A549 (cell line): ENCODE measurements around the gene KIF26A. TPM values are rescaled to one million over a fixed set of nuclear protein-coding genes. Genes with fewer than 3 reads are reported as not detected.

Experiments
- ATAC-seq, 2 experiments: fragments of 200-7000 bp in 1 of 2; fragments of >200 bp in 1 of 2; cut with Nextera tagmentation in 1 of 2; cut with Tn5 transposase in 1 of 2; 3 replicates each; pipeline versions ENCODE4 v1.8.0 to v1.9.1; 2018 to 2020; ENCODE audit warnings: mild to moderate bottlenecking in 1 of 2, moderate library complexity in 1 of 2
- CTCF ChIA-PET: fragments of 300-600 bp; sonication (Branson Sonifier 250); formaldehyde crosslinking; extraction: SDS; loops from one replicate; lab custom pipeline; 2021; ENCODE audit warnings: antibody characterized with exemption, inconsistent platforms; lab: Yijun Ruan, JAX
- POLR2A ChIA-PET: fragments of 350-600 bp; formaldehyde crosslinking; extraction: SDS; loops from one replicate; lab custom pipeline; 2021; ENCODE audit warnings: antibody characterized with exemption, inconsistent platforms; lab: Yijun Ruan, JAX
- DNase-seq, 2 experiments: peaks; one replicate each; pipeline versions ENCODE4 v3.0.0 to v3.0.0-alpha.2; 2011 to 2016; ENCODE audit warnings: low read depth in 1 of 2, low spot score in 1 of 2
- FAIRE-seq: peaks from 2 replicates; lab custom pipeline; 2011; peaks lifted over from hg19 to GRCh38; lab: Jason Lieb, UNC
- H3K27ac ChIP-seq, 2 experiments: fragments of >200 bp; sonication (Bioruptor Twin); formaldehyde crosslinking; 3 replicates each; pipeline ENCODE4 v1.5.1; 2016 to 2017
- H3K4me1 ChIP-seq: fragments of >200 bp; sonication (Bioruptor Twin); formaldehyde crosslinking; 3 replicates; pipeline ENCODE4 v1.6.1; 2016
- H3K4me2 ChIP-seq: fragments of >200 bp; sonication (Bioruptor Twin); formaldehyde crosslinking; 3 replicates; pipeline ENCODE4 v1.6.1; 2016
- H3K4me3 ChIP-seq: fragments of >200 bp; sonication (Bioruptor Twin); formaldehyde crosslinking; 3 replicates; pipeline ENCODE4 v1.5.1; 2016
- H3K9me3 ChIP-seq: fragments of >200 bp; sonication (Bioruptor Twin); formaldehyde crosslinking; 3 replicates; pipeline ENCODE4 v1.6.1; 2016
- CTCF ChIP-seq: fragments of >200 bp; sonication (Bioruptor Twin); formaldehyde crosslinking; IDR thresholded peaks from 3 replicates; pipeline ENCODE4 v1.5.1; 2016
- FOSB ChIP-seq: fragments of 250-450 bp; sonication (Bioruptor Pico); IDR thresholded peaks from 2 replicates; pipeline ENCODE4 v1.5.0; 2020; ENCODE audit warnings: mild to moderate bottlenecking, moderate library complexity
- FOXS1 ChIP-seq: fragments of 250-450 bp; sonication (Bioruptor Pico); IDR thresholded peaks from 2 replicates; pipeline ENCODE4 v1.5.0; 2020; ENCODE audit warnings: mild to moderate bottlenecking, moderate library complexity
- HEYL ChIP-seq: fragments of 250-450 bp; sonication (Bioruptor Pico); IDR thresholded peaks from 2 replicates; pipeline ENCODE4 v1.8.0; 2021; ENCODE audit warnings: mild to moderate bottlenecking, moderate library complexity
- HMGXB4 ChIP-seq: fragments of 250-450 bp; sonication (Bioruptor Pico); IDR thresholded peaks from 2 replicates; pipeline ENCODE4 v1.5.0; 2021; ENCODE audit warnings: mild to moderate bottlenecking, moderate library complexity, borderline replicate concordance
- KDM1A ChIP-seq: fragments of 200-600 bp; sonication (generic); IDR thresholded peaks from 2 replicates; pipeline ENCODE4 v1.6.1; 2016; ENCODE audit warnings: low read depth, mild to moderate bottlenecking
- MAZ ChIP-seq: fragments of 150-350 bp; IDR thresholded peaks from 2 replicates; pipeline ENCODE4 v1.6.1; 2014; ENCODE audit warnings: antibody characterized with exemption, low read depth, low read length, borderline replicate concordance
- NPAS2 ChIP-seq: fragments of 250-450 bp; sonication (Bioruptor Pico); IDR thresholded peaks from 2 replicates; pipeline ENCODE4 v1.8.0; 2022; ENCODE audit warnings: mild to moderate bottlenecking, moderate library complexity, borderline replicate concordance
- NR3C1 ChIP-seq: fragments of >200 bp; sonication (Bioruptor Twin); formaldehyde crosslinking; IDR thresholded peaks from 3 replicates; pipeline ENCODE4 v1.6.1; 2017
- POLR2A ChIP-seq: IDR thresholded peaks from 2 replicates; pipeline ENCODE4 v1.6.1; 2012; ENCODE audit warnings: mild to moderate bottlenecking, low read length
- POLR2AphosphoS2 ChIP-seq: conservative IDR thresholded peaks from 2 replicates; pipeline ENCODE4 v1.6.1; 2012; ENCODE audit warnings: low read length, improper control_type of control experiment, inconsistent platforms
- RAD21 ChIP-seq, 2 experiments: fragments of >200 bp in 1 of 2; sonication (Bioruptor Twin) in 1 of 2; formaldehyde crosslinking in 1 of 2; IDR thresholded peaks in 1 of 2; conservative IDR thresholded peaks in 1 of 2; 2 replicates in 1 of 2; 3 replicates in 1 of 2; pipeline ENCODE4 v1.6.1; 2012 to 2018; ENCODE audit warnings: inconsistent platforms in 1 of 2
- REST ChIP-seq: fragments of 200-600 bp; sonication (generic); IDR thresholded peaks from 2 replicates; pipeline ENCODE4 v1.6.1; 2016; ENCODE audit warnings: antibody characterized with exemption, mild to moderate bottlenecking, moderate library complexity
- SMC3 ChIP-seq: fragments of >200 bp; sonication (Bioruptor Twin); formaldehyde crosslinking; IDR thresholded peaks from 3 replicates; pipeline ENCODE4 v1.6.1; 2018; ENCODE audit warnings: inconsistent platforms
- TFCP2L1 ChIP-seq: fragments of 250-450 bp; sonication (Bioruptor Pico); IDR thresholded peaks from 2 replicates; pipeline ENCODE4 v1.5.0; 2021; ENCODE audit warnings: mild to moderate bottlenecking
- USF2 ChIP-seq: fragments of 450-650 bp; IDR thresholded peaks from 2 replicates; pipeline ENCODE4 v1.6.1; 2014; ENCODE audit warnings: antibody characterized with exemption
- ZSCAN20 ChIP-seq: fragments of 250-450 bp; sonication (Bioruptor Pico); IDR thresholded peaks from 2 replicates; pipeline ENCODE4 v1.8.0; 2022; ENCODE audit warnings: mild to moderate bottlenecking, moderate library complexity
- WGBS: methylation state at CpG from one replicate; pipeline ENCODE4 v1.1.6; 2017; ENCODE audit errors: missing lambda C conversion rate; 5-methylcytosine and 5-hydroxymethylcytosine counted together
- polyA plus RNA-seq, 4 experiments: library from polyadenylated mRNA; depleted of rRNA in 3 of 4; stranded (reverse); fragments of >200 nt; fragmentation: RNase III in 1 of 4; extraction: RNeasy Plus Mini Kit Qiagen cat#74134 plus additional on column Dnase treatment in 1 of 4; gene quantifications; 2 replicates in 3 of 4; 3 replicates in 1 of 4; pipeline ENCODE4 v1.2.3, GENCODE V29; 2011 to 2017

The KIF26A gene
- polyA plus RNA-seq, 2 of the 4 experiments (the other 2 are of a cell fraction): 0.28 to 2.3 TPM

GRCh38 chr14:104094056-104094708 lies 44.2 kb upstream of the KIF26A start:
- DNase-seq (no peak), ATAC-seq (peak in 1 of 2 experiments; percentile 7; a peak in 3 of 6 replicates), FAIRE-seq (no peak)
- Histone ChIP-seq H3K4me3 (no peak overlapping the region), H3K4me2 (peak overlapping the region; percentile 51), H3K27ac (no peak overlapping the region), H3K9me3 (no peaks in the 10 kb centered on the region), H3K4me1 (peaks cover 5% of the 10 kb centered on the region; the same call in 2 of the 3 replicates)
- ChIA-PET POLR2A (no interaction called here), CTCF (interaction anchor here (0.6 to 4.6 kb wide), 47 partner anchors 8 to 554 kb away, joined by 3 to 40 read pairs (median 4); partner anchors contain the start of gene ASPG)
- 43% methylated on average over 18 of the region's 20 CpGs for WGBS
- TF ChIP-seq NPAS2 (CRISPR knock-in tag) (no peak), FOXS1 (CRISPR knock-in tag) (no peak), POLR2AphosphoS2 (no peak), HMGXB4 (no peak), KDM1A (no peak), REST (no peak), USF2 (no peak), MAZ (no peak), FOSB (CRISPR knock-in tag) (no peak)

- POLR2A ChIA-PET: no interaction called here
- DNase-seq (peak; percentile 63 to 85), FAIRE-seq (no peak), ATAC-seq (peak; percentile 63 to 88)
- Histone ChIP-seq H3K4me3 (no peak overlapping the region), H3K4me2 (peak overlapping the region; percentile 51; the same call in 2 of the 3 replicates), H3K4me1 (peaks cover 5% of the 10 kb centered on the region; the same call in 2 of the 3 replicates), H3K9me3 (no peaks in the 10 kb centered on the region), H3K27ac (no peak overlapping the region)
- CTCF ChIA-PET: interaction anchor here (0.7 to 4.6 kb wide), 44 partner anchors 8 to 553 kb away, joined by 3 to 40 read pairs (median 4); partner anchors contain the start of gene ASPG
- TF ChIP-seq SMC3: peak; percentile 68
- TF ChIP-seq HEYL (CRISPR knock-in tag): no peak
- TF ChIP-seq CTCF: peak; percentile 82
- no peak for TF ChIP-seq NPAS2 (CRISPR knock-in tag)
- no peak for TF ChIP-seq POLR2A
- TF ChIP-seq NR3C1: no peak
- TF ChIP-seq ZSCAN20: no peak
- TF ChIP-seq RAD21 (conservative IDR thresholded peaks at IDR 0.05 in 1 of 2, IDR thresholded peaks at IDR 0.05 in 1 of 2): peak; percentile 57 to 62
- no peak for TF ChIP-seq TFCP2L1 (CRISPR knock-in tag)
- WGBS: 44% methylated on average over 13 of the region's 35 CpGs
Measured at GRCh38 chr14:104094709-104095425, 43.5 kb upstream of the KIF26A start.
